ENCODE measurements around the gene TMX3. TPM values are rescaled to one million over a fixed set of nuclear protein-coding genes. Genes with fewer than 3 reads are reported as not detected.

The TMX3 gene
- total RNA-seq, 1 experiment from 2014 or later: 39.5 TPM

DNA sequence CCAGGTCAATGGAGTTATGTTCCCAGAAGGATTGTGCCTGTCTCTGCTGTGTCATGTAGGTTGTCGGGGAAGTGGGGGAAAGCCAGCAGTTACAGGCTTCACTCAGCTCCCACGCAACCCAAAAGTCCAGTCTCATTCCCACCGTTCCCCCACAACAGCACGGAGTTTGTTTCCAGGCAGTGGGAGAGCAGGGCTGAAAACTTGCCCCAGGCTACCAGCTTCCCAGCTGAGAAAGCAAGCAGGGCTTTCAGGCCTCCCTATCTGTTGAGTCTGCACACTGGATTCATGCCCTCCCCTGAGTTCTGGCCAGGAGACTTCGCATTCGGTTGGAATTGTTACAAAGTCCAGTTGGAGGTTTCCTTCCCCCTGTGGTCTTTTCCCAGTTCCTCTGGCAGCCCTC, 76.3 kb downstream of the TMX3 start:
- no peak overlapping the region for H3K56ac ChIP-seq (ENCODE audit: insufficient read length, low read depth, low read length)
- no peak for DNase-seq
- no peak overlapping the region for H4K8ac ChIP-seq (replicated peaks; ENCODE audit: insufficient read length, low read depth, low read length)
- no peak overlapping the region for H3K14ac ChIP-seq (ENCODE audit: insufficient read depth, low read length)
- no peak overlapping the region for H3T11ph ChIP-seq (ENCODE audit: low read length)
- H2BK5ac ChIP-seq (ENCODE audit: insufficient read length, low read length): no peak overlapping the region
- no peak overlapping the region for H3K4me2 ChIP-seq (ENCODE audit: insufficient read depth, insufficient read length, low read length)
- no peak overlapping the region for H4K91ac ChIP-seq (ENCODE audit: insufficient read length, low read depth, low read length)
- no CpG with 5 or more reads among the region's 6 CpGs for WGBS (ENCODE audit: extremely low coverage, insufficient read length, low lambda C conversion rate)
- H2AFZ ChIP-seq (ENCODE audit: low read length): no peak overlapping the region
- Mint-ChIP-seq H3K27me3 (ENCODE audit: low read depth) (no peaks in the 10 kb centered on the region), H3K27ac (peak overlapping the region in 2 of 3 experiments; percentile 33 to 89; a peak in 3 of 7 replicates), H3K4me1 (peaks cover 4 to 5% of the 10 kb centered on the region in 2 experiments; a peak in 1 of 4 replicates), H3K36me3 (ENCODE audit: insufficient read depth in 1 of 3, low read depth in 3 of 3) (peaks cover 0 to 3% (median 0%) of the 10 kb centered on the region in 3 experiments; a peak in 1 of 7 replicates), H3K4me3 (no peak overlapping the region; a peak in 1 of 5 replicates), H3K9me3 (peaks cover 8 to 15% of the 10 kb centered on the region in 2 experiments; a peak in 4 of 5 replicates)
- H3K23ac ChIP-seq (ENCODE audit: insufficient read length, low read depth, low read length): no peak overlapping the region
- no peaks in the 10 kb centered on the region for H3K4me1 ChIP-seq (ENCODE audit: insufficient read depth, low read length)
- no peaks in the 10 kb centered on the region for H3K79me1 ChIP-seq (ENCODE audit: insufficient read depth, low read depth, low read length, poor library complexity, severe bottlenecking)
- H2BK120ac ChIP-seq (ENCODE audit: low read depth, low read length, poor library complexity, severe bottlenecking): no peak overlapping the region
- no peaks in the 10 kb centered on the region for H3K79me2 ChIP-seq (ENCODE audit: insufficient read depth, low read length)
- H2AK5ac ChIP-seq (ENCODE audit: insufficient read length, low read length): no peak overlapping the region
- no peak overlapping the region for H3K27ac ChIP-seq (ENCODE audit: insufficient read length, low read depth, low read length)
- H3K4ac ChIP-seq (ENCODE audit: low read depth, low read length): no peak overlapping the region
- H3K18ac ChIP-seq (ENCODE audit: insufficient read length, low read depth, low read length): no peak overlapping the region
- no peak overlapping the region for H2BK20ac ChIP-seq (ENCODE audit: low read depth, low read length, poor library complexity, severe bottlenecking)
- TF ChIP-seq, protein P1, sequence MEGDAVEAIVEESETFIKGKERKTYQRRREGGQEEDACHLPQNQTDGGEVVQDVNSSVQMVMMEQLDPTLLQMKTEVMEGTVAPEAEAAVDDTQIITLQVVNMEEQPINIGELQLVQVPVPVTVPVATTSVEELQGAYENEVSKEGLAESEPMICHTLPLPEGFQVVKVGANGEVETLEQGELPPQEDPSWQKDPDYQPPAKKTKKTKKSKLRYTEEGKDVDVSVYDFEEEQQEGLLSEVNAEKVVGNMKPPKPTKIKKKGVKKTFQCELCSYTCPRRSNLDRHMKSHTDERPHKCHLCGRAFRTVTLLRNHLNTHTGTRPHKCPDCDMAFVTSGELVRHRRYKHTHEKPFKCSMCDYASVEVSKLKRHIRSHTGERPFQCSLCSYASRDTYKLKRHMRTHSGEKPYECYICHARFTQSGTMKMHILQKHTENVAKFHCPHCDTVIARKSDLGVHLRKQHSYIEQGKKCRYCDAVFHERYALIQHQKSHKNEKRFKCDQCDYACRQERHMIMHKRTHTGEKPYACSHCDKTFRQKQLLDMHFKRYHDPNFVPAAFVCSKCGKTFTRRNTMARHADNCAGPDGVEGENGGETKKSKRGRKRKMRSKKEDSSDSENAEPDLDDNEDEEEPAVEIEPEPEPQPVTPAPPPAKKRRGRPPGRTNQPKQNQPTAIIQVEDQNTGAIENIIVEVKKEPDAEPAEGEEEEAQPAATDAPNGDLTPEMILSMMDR (conservative IDR thresholded peaks at IDR 0.05): no peak
- no peak overlapping the region for H2BK15ac ChIP-seq (ENCODE audit: low read depth, low read length)
- no peaks in the 10 kb centered on the region for H3K9me3 ChIP-seq (ENCODE audit: control insufficient read depth, low read depth, low read length)
- H3K23me2 ChIP-seq (ENCODE audit: insufficient read length, low read depth, low read length, poor library complexity, severe bottlenecking): no peaks in the 10 kb centered on the region
- H2BK12ac ChIP-seq (ENCODE audit: insufficient read length, low read depth, low read length): no peak overlapping the region
- no peak overlapping the region for H4K5ac ChIP-seq (ENCODE audit: insufficient read length, low read depth, low read length)
- H3K27me3 ChIP-seq (ENCODE audit: insufficient read depth, low read length): no peaks in the 10 kb centered on the region
- H4K20me1 ChIP-seq (ENCODE audit: control insufficient read depth, insufficient read depth, insufficient read length): no peaks in the 10 kb centered on the region
- no peak overlapping the region for H3K9ac ChIP-seq (ENCODE audit: extremely low read depth, insufficient read length, low read length)
